KG1 (cell line): ENCODE results near the gene ACBD5.
"Not testable (repeated sequence)": the region's sequence is repeated elsewhere in the genome, so short reads cannot be mapped to it uniquely, and the experiment has no call there.

Experiments
- DNase-seq: peaks from one replicate; lab custom pipeline; 2025; lab: John Stamatoyannopoulos, UW

Gene ACBD5

GRCh38 chr10:27241010-27241651 lies 534 bp upstream of the ACBD5 start:
- peak; percentile 55 for DNase-seq

- not testable (repeated sequence) for DNase-seq
Observed at GRCh38 chr10:27237531-27237930, 3.1 kb downstream of the ACBD5 start.

- not testable (repeated sequence) for DNase-seq
Observed at GRCh38 chr10:27236589-27237128, 3.9 kb downstream of the ACBD5 start.

- no peak for DNase-seq
Observed at GRCh38 chr10:27235706-27236105, 4.9 kb downstream of the ACBD5 start.

GRCh38 chr10:27230022-27230421 lies 10.6 kb downstream of the ACBD5 start:
- DNase-seq = no peak

GRCh38 chr10:27225642-27226257 lies 14.8 kb downstream of the ACBD5 start:
- no peak for DNase-seq

GRCh38 chr10:27225011-27225590 lies 15.5 kb downstream of the ACBD5 start:
- no peak for DNase-seq

GRCh38 chr10:27223964-27224363 lies 16.6 kb downstream of the ACBD5 start:
- no peak for DNase-seq

GRCh38 chr10:27207350-27207749 lies 33.2 kb downstream of the ACBD5 start:
- DNase-seq = no peak

GRCh38 chr10:27203806-27204205 lies 36.8 kb downstream of the ACBD5 start:
- no peak for DNase-seq

- DNase-seq = no peak
Observed at GRCh38 chr10:27197980-27198620, 42.5 kb downstream of the ACBD5 start.

GRCh38 chr10:27192284-27192683 lies 48.3 kb downstream of the ACBD5 start:
- no peak for DNase-seq

GRCh38 chr10:27190508-27190907 lies 50.1 kb downstream of the ACBD5 start:
- DNase-seq = no peak

- DNase-seq = no peak
Observed at GRCh38 chr10:27188897-27189296, 51.7 kb downstream of the ACBD5 start.

GRCh38 chr10:27188259-27188658 lies 52.3 kb downstream of the ACBD5 start:
- no peak for DNase-seq

- DNase-seq = no peak
Observed at GRCh38 chr10:27169849-27170248, 70.7 kb downstream of the ACBD5 start.

GRCh38 chr10:27158421-27158820 lies 82.2 kb downstream of the ACBD5 start:
- no peak for DNase-seq

- DNase-seq = no peak
Observed at GRCh38 chr10:27157150-27157549, 83.4 kb downstream of the ACBD5 start.

GRCh38 chr10:27156566-27156965 lies 84.0 kb downstream of the ACBD5 start:
- DNase-seq = not testable (repeated sequence)

- DNase-seq = peak; percentile 74
Observed at GRCh38 chr10:27155066-27155754, 85.4 kb downstream of the ACBD5 start, which contains the start of gene MASTL. MASTL (plus strand) TSS chr10:27155352; CDS start chr10:27155427, 75 bp downstream.

GRCh38 chr10:27153845-27154193 lies 86.8 kb downstream of the ACBD5 start:
- no peak for DNase-seq

- DNase-seq = no peak
Observed at GRCh38 chr10:27153329-27153728, 87.3 kb downstream of the ACBD5 start.
